Dendritic cell treated with granulocyte-macrophage colony-stimulating factor and Interleukin-4, amounts not matched to agents 40 ng/mL and 50 ng/mL, for 4 days (primary cell): ENCODE data around the gene WNK2.

Experiments used
- H3K27ac Mint-ChIP-seq: one replicate; pipeline ENCODE4 v1.8.0; 2022; ENCODE audit warnings: mild to moderate bottlenecking, mixed read lengths
- H3K27me3 Mint-ChIP-seq: one replicate; pipeline ENCODE4 v1.8.0; 2022; ENCODE audit warnings: mild to moderate bottlenecking, mixed read lengths
- H3K36me3 Mint-ChIP-seq: one replicate; pipeline ENCODE4 v1.8.0; 2022; ENCODE audit warnings: low read depth, mixed read lengths
- H3K4me1 Mint-ChIP-seq: one replicate; pipeline ENCODE4 v1.8.0; 2022; ENCODE audit warnings: low read depth, mixed read lengths
- H3K4me3 Mint-ChIP-seq: one replicate; pipeline ENCODE4 v1.8.0; 2022; ENCODE audit warnings: mild to moderate bottlenecking, moderate library complexity, mixed read lengths
- H3K9me3 Mint-ChIP-seq: one replicate; pipeline ENCODE4 v1.8.0; 2022; ENCODE audit warnings: mixed read lengths
- intact Hi-C: fragments of 100-400 bp; cut with micrococcal nuclease; formaldehyde crosslinking; loops from one replicate; pipeline ENCODE4 v1.15.0; 2022

WNK2 gene

DNA sequence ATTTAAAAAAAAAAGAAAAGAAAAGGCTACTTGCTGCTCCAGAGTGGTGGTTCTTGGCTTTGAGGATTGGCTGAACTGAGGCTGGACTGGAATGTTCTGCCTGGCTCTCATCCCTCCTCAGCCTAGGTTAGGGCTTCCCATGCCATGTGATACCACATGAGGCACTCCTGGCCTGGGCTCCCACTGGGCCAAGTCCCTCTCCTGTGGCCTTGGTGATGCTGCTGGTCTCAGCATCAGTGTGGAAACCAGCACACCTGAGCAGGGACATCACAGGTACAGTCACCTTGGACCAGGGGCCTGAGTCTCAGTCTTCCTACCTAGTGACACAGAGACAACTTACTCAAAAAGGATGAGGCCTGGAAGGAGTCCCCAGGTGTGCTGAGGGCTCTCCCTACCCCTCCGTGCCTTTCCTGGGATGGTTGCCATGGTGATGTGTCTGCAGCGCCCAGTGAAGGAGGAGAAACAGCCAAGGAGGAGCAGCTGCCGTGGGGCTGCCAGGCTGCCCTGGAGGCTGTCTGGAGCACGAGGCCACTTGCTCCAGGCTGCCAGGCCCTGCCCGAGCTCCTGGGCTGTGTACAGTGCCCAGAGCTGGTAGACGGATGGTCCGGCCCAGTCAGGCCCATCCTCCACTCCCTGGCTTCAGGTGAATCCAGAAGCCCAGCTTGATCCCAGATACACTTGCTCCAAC, 71.0 kb downstream of the WNK2 start:
- intact Hi-C loops, result no loop called here
- Mint-ChIP-seq H3K36me3 (no peaks in the 10 kb centered on the region), H3K4me3 (no peak overlapping the region), H3K4me1 (no peaks in the 10 kb centered on the region), H3K27ac (no peak overlapping the region), H3K27me3 (peaks cover 6% of the 10 kb centered on the region), H3K9me3 (no peaks in the 10 kb centered on the region)

DNA sequence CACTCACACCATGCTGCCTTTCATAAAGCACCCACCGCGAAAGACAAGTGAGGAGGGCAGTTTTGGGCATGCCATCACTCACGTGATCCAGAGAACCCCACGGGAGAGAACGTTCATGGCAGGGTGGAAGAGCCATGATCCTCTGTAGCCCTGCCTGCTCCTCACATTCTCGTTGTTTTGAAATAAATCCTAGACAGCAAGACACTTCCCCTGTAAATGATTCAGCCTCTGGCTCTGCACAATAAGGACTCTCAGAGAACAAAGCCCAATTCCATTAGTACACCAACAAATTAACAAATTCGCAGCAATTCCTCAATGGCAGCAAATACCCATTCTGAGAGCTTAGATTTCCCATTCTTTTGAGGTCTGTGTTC, 71.5 kb downstream of the WNK2 start:
- Mint-ChIP-seq H3K27ac (no peak overlapping the region), H3K27me3 (peaks cover 6% of the 10 kb centered on the region), H3K4me3 (no peak overlapping the region), H3K4me1 (no peaks in the 10 kb centered on the region), H3K9me3 (no peaks in the 10 kb centered on the region), H3K36me3 (no peaks in the 10 kb centered on the region)
- intact Hi-C loops, result no loop called here

DNA sequence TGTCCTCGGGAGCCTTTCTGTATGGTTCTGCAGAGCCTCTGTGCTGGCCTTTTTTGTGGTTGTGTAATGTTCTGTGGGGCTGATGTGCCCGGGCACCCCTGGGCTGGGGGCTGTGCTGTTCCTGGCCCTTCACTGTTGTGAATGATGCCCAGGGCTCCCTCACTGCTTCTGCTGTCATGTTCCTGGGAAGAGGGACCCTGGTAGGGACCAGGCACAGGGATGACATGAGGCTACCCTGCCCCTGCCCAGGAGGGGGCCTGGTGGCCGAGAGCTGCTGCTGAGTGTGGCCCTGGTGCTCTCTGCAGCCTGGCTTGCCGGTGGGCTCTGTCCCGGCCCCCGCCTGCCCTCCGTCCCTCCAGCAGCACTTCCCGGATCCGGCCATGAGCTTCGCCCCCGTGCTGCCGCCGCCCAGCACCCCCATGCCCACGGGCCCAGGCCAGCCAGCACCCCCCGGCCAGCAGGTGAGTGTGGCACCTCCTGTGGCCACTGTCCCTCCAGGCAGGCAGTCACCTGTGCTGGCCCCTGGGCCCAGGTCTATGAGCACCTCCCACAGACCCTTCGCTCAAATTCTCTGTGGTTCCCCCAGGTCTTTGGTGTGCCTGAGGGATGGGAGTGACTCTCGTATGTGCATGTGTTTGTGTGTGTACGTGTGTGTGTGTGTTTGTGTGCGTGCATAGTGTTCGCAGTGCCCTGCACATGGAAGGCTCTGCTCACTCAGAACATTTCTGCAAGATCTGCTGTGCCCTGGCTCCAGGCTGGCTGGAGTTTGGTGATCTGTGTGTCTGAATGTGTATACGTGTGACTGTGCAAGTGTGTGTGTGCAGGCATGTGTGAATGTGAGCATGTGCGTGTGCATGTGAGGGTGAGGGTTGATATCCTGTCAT, 72.3 kb downstream of the WNK2 start:
- Mint-ChIP-seq H3K27me3 (peaks cover 6% of the 10 kb centered on the region), H3K4me3 (no peak overlapping the region), H3K9me3 (no peaks in the 10 kb centered on the region), H3K27ac (no peak overlapping the region), H3K36me3 (no peaks in the 10 kb centered on the region), H3K4me1 (no peaks in the 10 kb centered on the region)
- intact Hi-C loops, result no loop called here

DNA sequence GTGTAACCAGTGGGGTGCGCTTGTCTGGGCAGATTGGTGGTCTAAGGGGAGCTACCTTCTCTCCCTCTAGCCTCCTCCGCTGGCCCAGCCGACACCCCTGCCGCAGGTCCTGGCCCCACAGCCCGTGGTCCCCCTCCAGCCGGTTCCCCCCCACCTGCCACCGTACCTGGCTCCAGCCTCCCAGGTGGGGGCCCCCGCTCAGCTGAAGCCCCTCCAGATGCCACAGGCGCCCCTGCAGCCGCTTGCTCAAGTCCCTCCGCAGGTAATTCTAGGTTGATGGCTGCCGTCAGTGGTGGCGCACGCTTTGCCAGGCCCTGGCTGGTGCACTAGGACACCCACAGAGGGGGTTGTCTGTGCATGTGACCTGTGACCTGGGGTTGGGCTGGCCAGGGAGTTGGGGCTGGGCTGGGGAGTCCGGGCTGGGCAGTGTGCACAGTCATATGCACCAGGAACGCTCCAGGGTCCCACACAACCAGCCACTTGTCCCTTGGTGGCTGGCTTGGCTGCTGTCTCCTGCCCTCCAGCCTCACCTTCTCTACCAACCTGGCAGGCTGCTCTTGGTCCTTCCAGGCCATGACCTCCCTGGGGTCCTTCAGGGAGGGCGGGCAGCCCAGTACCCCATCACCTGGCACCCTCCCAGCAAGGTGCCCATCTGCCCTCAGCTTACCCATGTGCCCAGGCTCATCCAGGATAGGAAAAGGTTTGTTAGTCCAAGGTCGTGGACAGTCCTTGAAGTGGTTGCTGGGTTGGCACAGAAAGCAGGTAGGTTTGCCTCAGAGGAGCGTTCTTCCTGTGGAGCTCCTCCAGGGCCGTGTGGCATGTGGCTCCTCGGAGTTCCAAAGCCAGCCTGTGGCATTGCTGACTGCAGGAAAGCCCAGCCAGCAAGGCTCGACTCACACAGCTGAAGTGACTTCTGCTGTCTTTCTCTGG, 73.2 kb downstream of the WNK2 start:
- Mint-ChIP-seq H3K4me1 (no peaks in the 10 kb centered on the region), H3K9me3 (no peaks in the 10 kb centered on the region), H3K27ac (no peak overlapping the region), H3K27me3 (peaks cover 4% of the 10 kb centered on the region), H3K36me3 (no peaks in the 10 kb centered on the region), H3K4me3 (no peak overlapping the region)
- intact Hi-C loops, result no loop called here

DNA sequence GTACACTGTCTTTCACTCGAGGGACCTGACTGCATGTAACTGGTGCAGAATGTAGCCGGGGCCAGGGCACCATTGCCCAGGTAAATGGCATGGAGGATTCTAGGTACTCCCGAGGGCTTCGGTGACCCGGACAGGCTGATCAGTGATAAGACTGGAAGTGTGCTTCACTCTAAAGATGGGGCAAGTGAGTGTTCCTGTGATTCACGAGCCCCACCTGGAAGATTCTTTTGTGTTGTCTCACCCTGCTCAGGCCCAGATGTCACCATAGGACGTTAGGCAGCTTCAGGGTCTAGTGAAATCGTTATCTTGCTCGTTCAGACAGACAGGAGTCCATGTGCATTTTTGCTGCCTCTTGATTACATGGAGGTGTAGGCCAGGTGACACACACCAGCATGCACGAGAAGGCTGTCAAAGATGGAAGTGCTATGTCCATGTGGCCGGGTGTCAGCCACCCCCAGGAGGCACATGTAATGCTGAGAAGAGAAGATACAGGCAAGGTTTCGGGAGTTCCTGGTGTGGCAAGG, 73.9 kb downstream of the WNK2 start:
- Mint-ChIP-seq H3K27ac (no peak overlapping the region), H3K4me1 (no peaks in the 10 kb centered on the region), H3K27me3 (peaks cover 4% of the 10 kb centered on the region), H3K4me3 (no peak overlapping the region), H3K36me3 (no peaks in the 10 kb centered on the region), H3K9me3 (no peaks in the 10 kb centered on the region)
- intact Hi-C loops, result no loop called here

DNA sequence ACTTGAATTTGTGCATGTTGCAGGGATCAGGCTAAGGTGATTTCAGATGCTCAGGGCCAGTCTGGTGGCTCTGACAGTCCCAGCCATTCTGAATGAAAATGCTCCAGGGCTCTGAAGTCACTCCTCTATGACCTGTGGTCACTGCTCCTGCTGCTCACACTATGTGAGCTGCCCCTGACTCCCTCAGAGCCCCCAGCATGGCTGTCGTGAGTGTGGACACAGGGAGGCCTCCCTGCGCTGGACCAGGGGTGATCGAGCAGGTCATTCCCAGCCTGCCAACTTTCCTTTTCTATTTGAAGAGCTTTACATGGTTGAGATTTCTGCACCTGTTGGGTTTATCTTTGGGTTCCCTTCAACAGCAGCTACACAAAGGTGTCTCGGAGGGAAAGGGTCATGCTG, 74.5 kb downstream of the WNK2 start:
- no peak overlapping the region for H3K27ac Mint-ChIP-seq
- H3K36me3 Mint-ChIP-seq, result no peaks in the 10 kb centered on the region
- intact Hi-C loops, result no loop called here
- no peak overlapping the region for H3K4me3 Mint-ChIP-seq
- peaks cover 4% of the 10 kb centered on the region for H3K27me3 Mint-ChIP-seq
- H3K9me3 Mint-ChIP-seq, result no peaks in the 10 kb centered on the region
- no peaks in the 10 kb centered on the region for H3K4me1 Mint-ChIP-seq

DNA sequence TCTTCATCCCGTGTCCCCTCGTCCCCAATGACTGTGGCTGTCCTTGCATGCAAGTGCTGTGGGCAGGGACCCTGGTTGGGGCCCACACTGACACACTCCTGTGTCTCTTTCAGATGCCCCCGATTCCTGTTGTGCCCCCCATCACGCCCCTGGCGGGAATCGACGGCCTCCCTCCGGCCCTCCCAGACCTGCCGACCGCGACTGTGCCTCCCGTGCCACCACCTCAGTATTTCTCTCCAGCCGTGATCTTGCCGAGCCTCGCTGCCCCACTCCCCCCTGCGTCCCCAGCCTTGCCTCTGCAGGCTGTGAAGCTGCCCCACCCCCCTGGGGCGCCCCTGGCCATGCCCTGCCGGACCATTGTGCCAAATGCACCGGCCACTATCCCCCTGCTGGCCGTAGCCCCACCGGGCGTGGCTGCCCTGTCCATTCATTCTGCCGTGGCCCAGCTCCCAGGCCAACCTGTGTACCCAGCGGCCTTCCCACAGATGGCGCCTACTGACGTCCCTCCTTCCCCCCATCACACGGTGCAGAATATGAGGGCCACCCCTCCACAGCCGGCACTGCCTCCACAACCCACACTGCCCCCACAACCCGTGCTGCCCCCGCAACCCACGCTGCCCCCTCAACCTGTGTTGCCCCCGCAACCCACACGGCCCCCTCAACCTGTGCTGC, 75.0 kb downstream of the WNK2 start:
- H3K4me1 Mint-ChIP-seq, result no peaks in the 10 kb centered on the region
- H3K27me3 Mint-ChIP-seq, result peaks cover 4% of the 10 kb centered on the region
- H3K9me3 Mint-ChIP-seq, result no peaks in the 10 kb centered on the region
- intact Hi-C loops, result no loop called here
- no peak overlapping the region for H3K4me3 Mint-ChIP-seq
- H3K27ac Mint-ChIP-seq, result no peak overlapping the region
- no peaks in the 10 kb centered on the region for H3K36me3 Mint-ChIP-seq

DNA sequence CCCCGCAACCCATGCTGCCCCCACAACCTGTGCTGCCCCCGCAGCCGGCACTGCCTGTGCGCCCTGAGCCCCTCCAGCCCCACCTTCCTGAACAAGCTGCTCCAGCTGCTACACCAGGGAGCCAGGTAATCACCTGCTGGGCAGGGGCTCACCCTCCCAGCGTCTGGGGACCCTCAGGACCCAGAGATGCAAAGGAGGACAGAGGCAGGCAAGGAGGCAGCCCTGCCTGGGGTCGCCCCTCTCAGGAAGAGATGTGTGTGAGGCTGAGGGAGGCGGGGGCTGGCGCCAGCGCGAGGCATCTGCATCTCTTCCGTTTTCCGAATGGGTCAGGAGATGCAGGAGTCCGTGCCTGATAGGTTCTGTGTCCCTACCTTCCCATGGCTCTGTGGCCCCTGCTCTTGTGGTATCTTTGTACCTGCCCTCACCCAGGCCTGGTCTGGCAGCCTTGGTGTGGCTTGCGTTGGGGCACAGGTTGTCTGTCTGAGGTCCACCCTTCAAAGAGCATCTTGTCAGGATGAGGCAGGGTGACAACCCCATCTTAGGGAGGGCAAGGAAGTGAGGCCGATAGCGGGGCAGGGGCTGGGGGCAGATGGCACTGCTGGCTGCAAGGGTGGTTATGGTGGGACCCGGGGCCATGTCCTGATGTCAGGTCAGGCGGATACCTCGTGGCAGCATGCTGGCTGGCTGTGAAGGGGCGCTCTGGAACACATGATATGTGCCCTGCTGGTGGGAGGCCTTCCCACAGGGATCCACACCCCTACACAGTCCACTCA, 75.7 kb downstream of the WNK2 start:
- H3K27me3 Mint-ChIP-seq, result no peaks in the 10 kb centered on the region
- H3K36me3 Mint-ChIP-seq, result no peaks in the 10 kb centered on the region
- H3K4me1 Mint-ChIP-seq, result no peaks in the 10 kb centered on the region
- H3K9me3 Mint-ChIP-seq, result no peaks in the 10 kb centered on the region
- intact Hi-C loops, result no loop called here
- no peak overlapping the region for H3K27ac Mint-ChIP-seq
- no peak overlapping the region for H3K4me3 Mint-ChIP-seq

DNA sequence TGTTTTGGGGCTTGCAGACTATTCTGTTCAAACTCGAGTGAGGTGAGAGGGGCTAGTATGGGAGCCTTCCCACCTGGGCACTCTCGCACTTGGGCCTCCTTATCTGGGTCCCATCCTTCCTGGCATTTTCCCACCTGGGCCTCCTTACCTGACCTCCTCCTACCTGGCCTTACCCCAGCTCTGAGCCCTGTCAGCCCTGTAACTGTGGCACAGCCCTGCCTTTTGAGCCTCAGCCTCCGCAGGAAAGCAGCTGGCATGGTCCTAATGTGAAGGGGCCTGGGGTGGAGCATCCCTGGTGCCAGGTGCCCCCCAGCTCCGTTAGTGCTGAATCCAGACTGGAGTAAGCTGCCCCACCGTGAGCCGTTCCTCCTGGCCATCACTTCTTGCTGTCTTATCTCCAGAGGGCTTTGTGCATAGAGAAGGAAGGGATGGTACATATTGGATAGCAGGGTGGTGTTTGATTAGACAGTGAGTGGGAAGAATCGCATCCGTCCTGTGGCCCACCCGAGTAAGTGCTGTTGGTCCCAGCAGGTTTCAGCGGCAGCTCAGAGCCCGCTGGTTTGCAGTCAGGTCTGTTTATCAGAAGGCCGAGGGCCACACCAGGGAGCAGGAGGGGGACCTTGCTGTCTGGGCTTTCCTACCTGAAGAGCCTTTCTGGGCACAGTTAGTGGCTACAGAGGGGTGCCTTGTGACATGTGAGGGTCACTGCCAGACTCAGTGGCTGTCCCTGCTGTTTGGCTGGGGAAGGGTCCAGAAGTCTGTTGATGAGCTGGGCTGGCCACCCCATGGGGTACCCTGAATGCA, 76.5 kb downstream of the WNK2 start:
- Mint-ChIP-seq H3K36me3 (no peaks in the 10 kb centered on the region), H3K4me1 (no peaks in the 10 kb centered on the region), H3K9me3 (no peaks in the 10 kb centered on the region), H3K27me3 (no peaks in the 10 kb centered on the region), H3K4me3 (no peak overlapping the region), H3K27ac (no peak overlapping the region)
- intact Hi-C loops, result no loop called here

DNA sequence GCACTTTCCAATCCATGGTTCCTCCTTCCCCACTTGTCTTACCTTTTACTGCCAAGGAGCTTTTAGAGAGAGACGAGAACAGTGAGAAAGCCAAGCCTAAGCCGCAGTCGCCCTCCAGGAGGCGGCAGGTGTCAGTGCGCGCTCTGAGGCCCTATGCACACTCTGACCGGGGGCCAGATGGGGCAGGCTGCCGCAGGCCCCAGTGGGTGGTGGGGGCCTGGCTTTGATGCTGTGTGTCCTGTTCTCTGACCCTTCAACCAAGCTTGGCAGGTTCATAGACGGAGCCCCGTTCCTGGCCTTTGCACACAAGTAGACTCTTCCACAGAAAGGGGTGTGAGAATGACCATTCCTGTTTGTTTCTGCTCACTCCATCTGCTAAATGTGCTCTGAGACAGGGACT, 77.3 kb downstream of the WNK2 start:
- intact Hi-C loops, result no loop called here
- no peaks in the 10 kb centered on the region for H3K9me3 Mint-ChIP-seq
- no peak overlapping the region for H3K4me3 Mint-ChIP-seq
- H3K27me3 Mint-ChIP-seq, result no peaks in the 10 kb centered on the region
- H3K27ac Mint-ChIP-seq, result no peak overlapping the region
- H3K4me1 Mint-ChIP-seq, result no peaks in the 10 kb centered on the region
- H3K36me3 Mint-ChIP-seq, result no peaks in the 10 kb centered on the region

DNA sequence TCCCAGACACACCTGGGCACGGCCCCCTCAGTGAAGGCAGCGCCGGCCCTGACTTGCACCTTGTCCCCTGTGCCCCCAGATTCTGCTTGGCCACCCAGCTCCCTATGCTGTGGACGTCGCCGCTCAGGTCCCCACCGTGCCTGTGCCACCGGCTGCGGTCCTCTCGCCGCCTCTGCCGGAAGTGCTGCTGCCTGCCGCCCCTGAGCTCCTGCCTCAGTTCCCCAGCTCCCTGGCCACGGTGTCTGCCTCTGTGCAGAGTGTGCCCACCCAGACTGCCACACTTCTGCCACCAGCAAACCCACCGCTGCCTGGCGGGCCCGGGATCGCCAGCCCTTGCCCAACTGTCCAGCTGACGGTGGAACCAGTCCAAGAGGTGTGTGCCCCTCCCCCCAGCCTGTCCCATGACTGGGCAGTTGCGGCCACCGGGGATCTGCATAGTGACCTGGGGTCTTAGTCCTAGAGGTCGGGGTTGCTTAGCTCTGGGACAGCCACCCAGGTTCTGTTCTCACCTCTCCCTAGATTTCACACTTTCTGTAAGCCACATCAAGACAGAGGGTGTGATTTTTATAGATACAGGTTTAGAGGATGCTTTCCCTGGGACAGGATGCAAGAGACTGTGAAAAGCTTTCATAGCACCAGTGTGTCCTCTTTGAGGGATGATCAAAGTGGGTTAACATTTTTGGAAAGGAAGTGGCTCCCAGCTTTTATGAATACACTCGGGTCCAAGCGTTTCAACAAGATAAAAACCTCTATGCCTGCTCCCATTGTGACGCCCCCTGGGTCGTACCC, 78.0 kb downstream of the WNK2 start:
- no peaks in the 10 kb centered on the region for H3K9me3 Mint-ChIP-seq
- no peaks in the 10 kb centered on the region for H3K36me3 Mint-ChIP-seq
- H3K27me3 Mint-ChIP-seq, result no peaks in the 10 kb centered on the region
- H3K4me3 Mint-ChIP-seq, result no peak overlapping the region
- no peak overlapping the region for H3K27ac Mint-ChIP-seq
- H3K4me1 Mint-ChIP-seq, result no peaks in the 10 kb centered on the region
- intact Hi-C loops, result no loop called here
